ENCODE measurements around the gene BANF1. TPM values are rescaled to one million over a fixed set of nuclear protein-coding genes. Genes with fewer than 3 reads are reported as not detected.
A peak's percentile ranks its signal among the peaks of the same experiment; 100 is the strongest.

BANF1 gene
- polyA plus RNA-seq, 1 donor (not counting 4 experiments of a cell fraction or from before 2014, with no cell fraction given): 154 TPM

DNA sequence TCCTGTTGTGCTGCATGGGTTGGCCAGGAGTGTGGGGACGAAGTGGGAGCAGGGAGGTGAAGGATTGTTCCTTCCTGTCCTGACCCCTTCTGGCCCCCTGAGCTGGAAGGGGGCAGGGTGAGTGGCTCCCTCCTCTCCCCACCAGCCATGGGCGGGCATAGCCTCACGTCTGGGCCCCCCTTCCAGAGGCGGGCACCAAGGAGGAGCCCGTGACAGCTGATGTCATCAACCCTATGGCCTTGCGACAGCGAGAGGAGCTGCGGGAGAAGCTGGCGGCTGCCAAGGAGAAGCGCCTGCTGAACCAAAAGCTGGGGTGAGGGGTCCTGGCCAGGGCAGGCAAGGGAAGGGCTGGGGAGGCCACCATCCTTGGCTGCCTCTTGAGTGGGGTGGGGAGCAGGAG is 37.4 kb upstream of the BANF1 start:
- Histone ChIP-seq H3K9me1 (ENCODE audit: control insufficient read depth, extremely low read depth, insufficient read depth, low read length) (no peaks in the 10 kb centered on the region), H4K20me1 (ENCODE audit: control insufficient read depth, extremely low read depth, insufficient read depth, low read length) (no peaks in the 10 kb centered on the region), H3K4me3 (ENCODE audit: control insufficient read depth in 2 of 3, extremely low read depth in 1 of 3, insufficient read depth in 2 of 3, low read depth in 1 of 3, low read length in 3 of 3) (no peak overlapping the region), H3K4me1 (ENCODE audit: control insufficient read depth, extremely low read depth, insufficient read depth, low read length) (peaks cover 8% of the 10 kb centered on the region), H3K27me3 (ENCODE audit: control insufficient read depth, extremely low read depth, insufficient read depth, low read length) (no peaks in the 10 kb centered on the region), H3K27ac (ENCODE audit: control insufficient read depth, insufficient read depth, low read length) (no peak overlapping the region), H3K9ac (ENCODE audit: control insufficient read depth, extremely low read depth, insufficient read depth, low read length) (no peak overlapping the region), H3K79me2 (ENCODE audit: control insufficient read depth, insufficient read depth, low read length) (peaks cover 31% of the 10 kb centered on the region), H3K4me2 (ENCODE audit: control insufficient read depth, extremely low read depth, insufficient read depth, low read depth, low read length) (no peak overlapping the region), H3K9me3 (ENCODE audit: control insufficient read depth, low read depth, low read length) (no peaks in the 10 kb centered on the region), H2AFZ (ENCODE audit: control insufficient read depth, low read length) (no peak overlapping the region), H3K36me3 (ENCODE audit: control insufficient read depth in 2 of 2, extremely low read depth in 1 of 2, insufficient read depth in 2 of 2, low read length in 2 of 2) (peaks cover 21 to 30% of the 10 kb centered on the region in 2 experiments)
- no peak for TF ChIP-seq EZH2 (IDR thresholded peaks at IDR 0.05; ENCODE audit: low read length)
- TF ChIP-seq, protein P1, sequence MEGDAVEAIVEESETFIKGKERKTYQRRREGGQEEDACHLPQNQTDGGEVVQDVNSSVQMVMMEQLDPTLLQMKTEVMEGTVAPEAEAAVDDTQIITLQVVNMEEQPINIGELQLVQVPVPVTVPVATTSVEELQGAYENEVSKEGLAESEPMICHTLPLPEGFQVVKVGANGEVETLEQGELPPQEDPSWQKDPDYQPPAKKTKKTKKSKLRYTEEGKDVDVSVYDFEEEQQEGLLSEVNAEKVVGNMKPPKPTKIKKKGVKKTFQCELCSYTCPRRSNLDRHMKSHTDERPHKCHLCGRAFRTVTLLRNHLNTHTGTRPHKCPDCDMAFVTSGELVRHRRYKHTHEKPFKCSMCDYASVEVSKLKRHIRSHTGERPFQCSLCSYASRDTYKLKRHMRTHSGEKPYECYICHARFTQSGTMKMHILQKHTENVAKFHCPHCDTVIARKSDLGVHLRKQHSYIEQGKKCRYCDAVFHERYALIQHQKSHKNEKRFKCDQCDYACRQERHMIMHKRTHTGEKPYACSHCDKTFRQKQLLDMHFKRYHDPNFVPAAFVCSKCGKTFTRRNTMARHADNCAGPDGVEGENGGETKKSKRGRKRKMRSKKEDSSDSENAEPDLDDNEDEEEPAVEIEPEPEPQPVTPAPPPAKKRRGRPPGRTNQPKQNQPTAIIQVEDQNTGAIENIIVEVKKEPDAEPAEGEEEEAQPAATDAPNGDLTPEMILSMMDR (optimal IDR thresholded peaks at IDR 0.05 in 1 of 3, IDR thresholded peaks at IDR 0.05 in 1 of 3, conservative IDR thresholded peaks at IDR 0.05 in 1 of 3; ENCODE audit: extremely low read depth in 1 of 3, insufficient read depth in 2 of 3, low read length in 3 of 3): no peak
- dilution Hi-C loops (cut with MboI; ENCODE audit: extremely low pct_ligation_motif_present, low sequenced_read_pairs): no loop called here
- DNase-seq (ENCODE audit: low read depth, low spot score) (no peak), FAIRE-seq (no peak)

DNA sequence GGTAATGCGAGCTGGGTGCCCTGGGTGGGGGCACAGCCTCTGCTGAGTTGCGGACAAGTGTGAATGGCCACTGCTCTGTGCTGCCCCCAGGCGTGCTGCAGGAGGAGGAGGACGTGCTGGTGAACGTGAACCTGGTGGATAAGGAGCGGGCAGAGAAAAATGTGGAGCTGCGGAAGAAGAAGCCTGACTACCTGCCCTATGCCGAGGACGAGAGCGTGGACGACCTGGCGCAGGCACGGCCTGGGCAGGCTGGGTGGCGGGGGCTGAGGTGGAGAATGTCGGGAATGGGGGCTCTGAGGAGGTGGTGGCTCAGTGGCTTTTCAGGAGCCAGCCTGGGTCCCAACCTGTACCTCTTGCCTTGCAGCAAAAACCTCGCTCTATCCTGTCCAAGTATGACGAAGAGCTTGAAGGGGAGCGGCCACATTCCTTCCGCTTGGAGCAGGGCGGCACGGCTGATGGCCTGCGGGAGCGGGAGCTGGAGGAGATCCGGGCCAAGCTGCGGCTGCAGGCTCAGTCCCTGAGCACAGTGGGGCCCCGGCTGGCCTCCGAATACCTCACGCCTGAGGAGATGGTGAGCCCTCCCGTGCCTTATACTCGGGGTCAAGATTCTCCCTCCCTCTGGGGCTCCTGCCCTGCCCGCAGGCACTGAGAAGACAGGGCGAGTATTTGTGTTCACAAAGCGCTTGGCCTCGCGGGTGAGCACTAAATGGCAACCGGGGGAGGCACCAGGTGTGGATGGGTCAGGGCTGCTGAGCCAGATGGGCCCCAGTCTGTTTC is 36.1 kb upstream of the BANF1 start:
- TF ChIP-seq EZH2 (IDR thresholded peaks at IDR 0.05; ENCODE audit: low read length): no peak
- TF ChIP-seq, protein P1 (optimal IDR thresholded peaks at IDR 0.05 in 1 of 3, IDR thresholded peaks at IDR 0.05 in 1 of 3, conservative IDR thresholded peaks at IDR 0.05 in 1 of 3; ENCODE audit: extremely low read depth in 1 of 3, insufficient read depth in 2 of 3, low read length in 3 of 3): peak in 1 of 3 experiments; percentile 6
- Histone ChIP-seq H3K9me1 (ENCODE audit: control insufficient read depth, extremely low read depth, insufficient read depth, low read length) (no peaks in the 10 kb centered on the region), H3K9ac (ENCODE audit: control insufficient read depth, extremely low read depth, insufficient read depth, low read length) (no peak overlapping the region), H3K4me2 (ENCODE audit: control insufficient read depth, extremely low read depth, insufficient read depth, low read depth, low read length) (no peak overlapping the region), H3K79me2 (ENCODE audit: control insufficient read depth, insufficient read depth, low read length) (peaks cover 31% of the 10 kb centered on the region), H3K4me1 (ENCODE audit: control insufficient read depth, extremely low read depth, insufficient read depth, low read length) (peaks cover 8% of the 10 kb centered on the region), H2AFZ (ENCODE audit: control insufficient read depth, low read length) (no peak overlapping the region), H4K20me1 (ENCODE audit: control insufficient read depth, extremely low read depth, insufficient read depth, low read length) (no peaks in the 10 kb centered on the region), H3K4me3 (ENCODE audit: control insufficient read depth in 2 of 3, extremely low read depth in 1 of 3, insufficient read depth in 2 of 3, low read depth in 1 of 3, low read length in 3 of 3) (no peak overlapping the region), H3K9me3 (ENCODE audit: control insufficient read depth, low read depth, low read length) (no peaks in the 10 kb centered on the region), H3K36me3 (ENCODE audit: control insufficient read depth in 2 of 2, extremely low read depth in 1 of 2, insufficient read depth in 2 of 2, low read length in 2 of 2) (peaks cover 22 to 34% of the 10 kb centered on the region in 2 experiments), H3K27me3 (ENCODE audit: control insufficient read depth, extremely low read depth, insufficient read depth, low read length) (no peaks in the 10 kb centered on the region), H3K27ac (ENCODE audit: control insufficient read depth, insufficient read depth, low read length) (no peak overlapping the region)
- dilution Hi-C loops (cut with MboI; ENCODE audit: extremely low pct_ligation_motif_present, low sequenced_read_pairs): no loop called here
- DNase-seq (ENCODE audit: low read depth, low spot score) (no peak), FAIRE-seq (no peak)

All from keratinocyte (primary cell).